K562 (cell line): Measurements from ENCODE around the gene DAZAP1. TPM values are rescaled to one million over a fixed set of nuclear protein-coding genes. Genes with fewer than 3 reads are reported as not detected.

Experiments
- CHAMP1 ChIP-seq: fragments of 450-650 bp; IDR thresholded peaks from 2 replicates; pipeline ENCODE4 v1.6.1; 2016; ENCODE audit warnings: mild to moderate bottlenecking
- E2F1 ChIP-seq: sonication (generic); formaldehyde crosslinking; IDR thresholded peaks from 2 replicates; pipeline ENCODE4 v1.8.1; 2023; ENCODE audit warnings: mild to moderate bottlenecking, missing genetic modification reagents, moderate library complexity
- ELF4 ChIP-seq: fragments of 450-650 bp; formaldehyde crosslinking; IDR thresholded peaks from 2 replicates; pipeline ENCODE4 v1.4.0; 2022; ENCODE audit warnings: missing genetic modification characterization
- FOXA1 ChIP-seq: fragments of 450-650 bp; IDR thresholded peaks from 2 replicates; pipeline ENCODE4 v1.6.1; 2016; ENCODE audit warnings: mild to moderate bottlenecking, borderline replicate concordance
- GABPB1 ChIP-seq: sonication (generic); formaldehyde crosslinking; IDR thresholded peaks from 2 replicates; pipeline ENCODE4 v1.8.0; 2022; ENCODE audit warnings: mild to moderate bottlenecking, missing genetic modification reagents
- HES1 ChIP-seq: fragments of 450-650 bp; IDR thresholded peaks from 2 replicates; pipeline ENCODE4 v1.6.1; 2016; ENCODE audit warnings: low read depth, mild to moderate bottlenecking, moderate library complexity
- MAZ ChIP-seq, 2 experiments: fragments of 450-650 bp in 1 of 2; sonication (generic) in 1 of 2; formaldehyde crosslinking; IDR thresholded peaks in 1 of 2; conservative IDR thresholded peaks in 1 of 2; 2 replicates each; pipeline versions ENCODE4 v1.4.0 to v1.5.0; 2020; ENCODE audit warnings: mild to moderate bottlenecking in 1 of 2, missing genetic modification reagents in 1 of 2
- MEIS2 ChIP-seq: fragments of 450-650 bp; IDR thresholded peaks from 2 replicates; pipeline ENCODE4 v1.6.1; 2014; ENCODE audit warnings: mild to moderate bottlenecking; ENCODE audit not compliant: partially characterized antibody
- NFIC ChIP-seq: fragments of 450-650 bp; IDR thresholded peaks from 2 replicates; pipeline ENCODE4 v1.6.1; 2017; ENCODE audit warnings: mild to moderate bottlenecking, inconsistent platforms
- NR1H2 ChIP-seq: sonication (generic); formaldehyde crosslinking; IDR thresholded peaks from 2 replicates; pipeline ENCODE4 v1.4.0; 2020; ENCODE audit warnings: mild to moderate bottlenecking, missing genetic modification reagents
- POLR2AphosphoS2 ChIP-seq: IDR thresholded peaks from 2 replicates; pipeline ENCODE4 v1.6.1; 2012; ENCODE audit warnings: low read length, improper control_type of control experiment
- SMARCC2 ChIP-seq: fragments of 450-650 bp; IDR thresholded peaks from 2 replicates; pipeline ENCODE4 v1.6.1; 2017; ENCODE audit warnings: antibody characterized with exemption, moderate library complexity, mild to moderate bottlenecking, low read depth
- SMC3 ChIP-seq: conservative IDR thresholded peaks from 2 replicates; pipeline ENCODE4 v1.6.1; 2011; ENCODE audit warnings: low read depth, low read length, improper control_type of control experiment; ENCODE audit not compliant: insufficient read depth
- SRSF1 ChIP-seq: fragments of 200-400 bp; formaldehyde crosslinking; IDR thresholded peaks from 2 replicates; pipeline ENCODE4 v1.6.1; 2017; ENCODE audit warnings: mild to moderate bottlenecking, low read depth, low read length, moderate library complexity
- TRIM25 ChIP-seq: fragments of 450-650 bp; IDR thresholded peaks from 2 replicates; pipeline ENCODE4 v1.7.0; 2016; ENCODE audit warnings: borderline replicate concordance
- U2AF2 ChIP-seq: fragments of 200-400 bp; formaldehyde crosslinking; optimal IDR thresholded peaks from 2 replicates; pipeline ENCODE3; 2017; ENCODE audit warnings: low read depth, mild to moderate bottlenecking, low read length
- YBX1 ChIP-seq: fragments of 450-650 bp; IDR thresholded peaks from 2 replicates; pipeline ENCODE4 v1.7.1; 2016; ENCODE audit warnings: mild to moderate bottlenecking
- ZBTB9 ChIP-seq: fragments of 450-650 bp; formaldehyde crosslinking; IDR thresholded peaks from 2 replicates; pipeline ENCODE4 v1.4.0; 2020; ENCODE audit warnings: mild to moderate bottlenecking, moderate library complexity
- ZKSCAN8 ChIP-seq: fragments of 200-800 bp; sonication (Bioruptor generic); IDR thresholded peaks from 2 replicates; pipeline ENCODE4 v1.6.1; 2016; ENCODE audit warnings: missing genetic modification characterization, missing compliant biosample characterization
- polyA plus RNA-seq, 8 experiments: library from polyadenylated mRNA; depleted of rRNA in 4 of 8; stranded (reverse) in 5 of 8; unstranded in 3 of 8; fragments of >200 nt; fragmentation: Nextera tagmentation in 2 of 8; fragmentation: Illumina TruSeq in 1 of 8; extraction: Ambion mirVana in 2 of 8; extraction: Trizol in 1 of 8; gene quantifications; 2 replicates each; pipeline versions ENCODE4 v1.2.1 to v1.2.3, GENCODE V29; 2011 to 2014; ENCODE audit warnings: inconsistent platforms in 1 of 8, missing spikeins in 1 of 8
- total RNA-seq, 7 experiments: library from RNA; depleted of rRNA in 6 of 7; stranded (reverse); fragments of >200 nt in 6 of 7; fragmentation: Illumina TruSeq in 2 of 7; extraction: Trizol in 2 of 7; gene quantifications; 2 replicates each; pipeline versions ENCODE4 v1.2.1 to v1.2.3, GENCODE V29; 2011 to 2021; ENCODE audit warnings: low replicate concordance in 1 of 7

DAZAP1 gene
- total and polyA plus RNA-seq, 9 of the 15 experiments (the other 6 are each of a cell fraction or from before 2014, with no cell fraction given): 10.8 to 289 (median 142) TPM

DNA sequence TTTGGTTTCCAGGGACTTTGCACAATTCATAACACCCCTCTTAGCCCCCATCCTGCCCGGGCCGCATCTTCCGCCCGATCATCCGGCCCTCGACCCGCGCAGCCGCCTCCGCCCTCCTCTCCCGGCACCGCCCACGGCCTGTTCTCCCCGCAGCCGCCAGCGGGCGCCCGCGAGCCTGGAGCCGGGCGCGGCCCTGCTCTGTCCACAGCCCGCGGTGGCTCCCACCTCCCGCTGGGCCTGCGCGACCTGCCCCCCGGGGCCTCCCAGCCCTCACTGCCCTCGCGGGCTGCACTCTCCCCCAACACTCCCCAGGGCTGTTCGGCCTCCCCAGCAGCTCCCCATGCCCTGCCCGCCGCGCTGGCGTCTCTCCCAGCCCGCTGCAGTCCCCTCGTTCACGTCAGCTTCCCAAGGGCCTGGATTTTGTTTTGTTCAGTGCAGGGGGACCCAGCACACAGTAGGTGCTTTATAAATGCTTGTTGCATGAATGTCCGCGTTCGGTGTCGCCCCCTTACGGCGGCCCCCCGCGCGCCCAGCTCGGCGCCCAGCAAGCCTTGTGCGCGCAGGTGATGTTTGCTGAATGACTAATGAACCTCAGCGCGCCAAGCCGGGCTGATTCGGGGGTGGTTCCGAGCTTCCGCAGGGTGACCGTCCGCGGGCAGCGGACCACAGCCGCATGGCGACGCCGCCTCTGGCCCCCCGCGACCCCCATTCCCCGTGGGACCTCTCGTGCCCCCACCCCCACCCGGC is 38.0 kb downstream of the DAZAP1 start (continued):
- TF ChIP-seq CHAMP1 (no peak), NR1H2 (CRISPR knock-in tag) (no peak), MAZ (CRISPR knock-in tag; conservative IDR thresholded peaks at IDR 0.05 in 1 of 2, IDR thresholded peaks at IDR 0.05 in 1 of 2) (peak; percentile 70 to 84), E2F1 (CRISPR knock-in tag) (no peak), FOXA1 (no peak), MEIS2 (no peak), HES1 (no peak), SMC3 (peak; percentile 45; the same call in 1 of the 2 replicates), TRIM25 (no peak), POLR2AphosphoS2 (no peak), NFIC (peak; percentile 39), ELF4 (no peak), SRSF1 (no peak), ZBTB9 (CRISPR knock-in tag) (no peak), YBX1 (no peak), U2AF2 (no peak), GABPB1 (CRISPR knock-in tag) (0 out of 2 replicates have a peak, but pooled peaks have one; percentile 31), ZKSCAN8 (CRISPR knock-in tag) (no peak), SMARCC2 (0 out of 2 replicates have a peak, but pooled peaks have one; percentile 26)
